ENCODE data around the gene IVNS1ABP. TPM values are rescaled to one million over a fixed set of nuclear protein-coding genes. Genes with fewer than 3 reads are reported as not detected.
"Not testable (repeated sequence)": the region's sequence is repeated elsewhere in the genome, so short reads cannot be mapped to it uniquely, and the experiment has no call there.

IVNS1ABP gene
- 10 to 100 TPM; 19.8 to 51.2 (median 30.5) TPM for total RNA-seq

- intact Hi-C loops (cut with DNase I), result loop anchor here (10.0 kb wide), 2 partner anchors 162 to 358 kb away; partner anchors contain the start of genes SWT1 and TRMT1L
- Histone ChIP-seq H3K36me3 (no peaks in the 10 kb centered on the region), H3K4me1 (peaks cover 13 to 43% (median 39%) of the 10 kb centered on the region in 4 donors), H3K4me3 (peak within 1 kb of the TSS; percentile 83 to 96 (median 92)), H3K27ac (replicated peaks in 1 of 4) (peak within 1 kb of the TSS; percentile 93 to 98 (median 96)), H3K27me3 (no peaks in the 10 kb centered on the region), H3K9me3 (no peaks in the 10 kb centered on the region)
- 2% methylated on average over 67 of the region's 80 CpGs for WGBS
- TF ChIP-seq CTCF (IDR thresholded peaks at IDR 0.05) (peak in 2 of 3 experiments; percentile 6 to 15), EP300 (IDR thresholded peaks at IDR 0.05) (no peak), POLR2AphosphoS5 (IDR thresholded peaks at IDR 0.05) (peak; percentile 91 to 98), POLR2A (IDR thresholded peaks at IDR 0.05; ENCODE audit: low read depth) (peak; percentile 92)
- DNase-seq (ENCODE audit: extremely low spot score), result peak; percentile 99
Observed at GRCh38 chr1:185317034-185317885, at the start of gene IVNS1ABP. Gene IVNS1ABP, minus strand, starts transcription at chr1:185317243. Its CDS starts 7,750 bp downstream, at chr1:185309493.

- H3K9me3 ChIP-seq, result peaks cover 0 to 8% (median 8%) of the 10 kb centered on the region in 4 donors
- no peak for TF ChIP-seq EP300 (IDR thresholded peaks at IDR 0.05)
- no peak for TF ChIP-seq POLR2AphosphoS5 (IDR thresholded peaks at IDR 0.05)
- TF ChIP-seq POLR2A (IDR thresholded peaks at IDR 0.05; ENCODE audit: low read depth), result no peak
- no peak for TF ChIP-seq CTCF (IDR thresholded peaks at IDR 0.05)
- H3K27me3 ChIP-seq, result no peaks in the 10 kb centered on the region
- 75% methylated on average over 3 of the region's 3 CpGs for WGBS
- no peak overlapping the region for H3K4me3 ChIP-seq
- DNase-seq (ENCODE audit: extremely low spot score), result no peak
- H3K4me1 ChIP-seq, result no peaks in the 10 kb centered on the region
- intact Hi-C loops (cut with DNase I), result no loop called here
- no peaks in the 10 kb centered on the region for H3K36me3 ChIP-seq
- H3K27ac ChIP-seq (replicated peaks in 1 of 4), result no peak overlapping the region
Observed at GRCh38 chr1:185365951-185366350, 48.9 kb upstream of the IVNS1ABP start.

GRCh38 chr1:185364528-185364927 is 47.5 kb upstream of the IVNS1ABP start:
- H3K4me1 ChIP-seq; H3K27ac ChIP-seq (replicated peaks in 1 of 4); intact Hi-C loops (cut with DNase I); H3K36me3 ChIP-seq; H3K27me3 ChIP-seq; H3K4me3 ChIP-seq; DNase-seq (ENCODE audit: extremely low spot score): not testable (repeated sequence)
- peaks cover 0 to 11% (median 8%) of the 10 kb centered on the region in 4 donors for H3K9me3 ChIP-seq
- WGBS, result 82% methylated on average over 3 of the region's 3 CpGs

- no peak for TF ChIP-seq EP300 (IDR thresholded peaks at IDR 0.05)
- TF ChIP-seq CTCF (IDR thresholded peaks at IDR 0.05), result no peak
- no peak for TF ChIP-seq POLR2AphosphoS5 (IDR thresholded peaks at IDR 0.05)
- TF ChIP-seq POLR2A (IDR thresholded peaks at IDR 0.05; ENCODE audit: low read depth), result no peak
- Histone ChIP-seq H3K4me3 (no peak overlapping the region), H3K9me3 (peaks cover 0 to 11% (median 8%) of the 10 kb centered on the region in 4 donors), H3K36me3 (no peaks in the 10 kb centered on the region), H3K27me3 (no peaks in the 10 kb centered on the region), H3K4me1 (no peaks in the 10 kb centered on the region), H3K27ac (replicated peaks in 1 of 4) (no peak overlapping the region)
- DNase-seq (ENCODE audit: extremely low spot score), result no peak
- intact Hi-C loops (cut with DNase I), result no loop called here
Observed at GRCh38 chr1:185363205-185363604, 46.2 kb upstream of the IVNS1ABP start.

- no peak overlapping the region for H3K27ac ChIP-seq (replicated peaks in 1 of 4)
- 89% methylated on average over 1 of the region's 1 CpG for WGBS
Observed at GRCh38 chr1:185360714-185361113, 43.7 kb upstream of the IVNS1ABP start.

More at GRCh38 chr1:185360714-185361113, 43.7 kb upstream of the IVNS1ABP start:
- Histone ChIP-seq H3K27me3 (no peaks in the 10 kb centered on the region), H3K36me3 (no peaks in the 10 kb centered on the region), H3K9me3 (peaks cover 0 to 11% (median 8%) of the 10 kb centered on the region in 4 donors), H3K4me3 (no peak overlapping the region), H3K4me1 (no peaks in the 10 kb centered on the region)
- intact Hi-C loops (cut with DNase I), result no loop called here
- TF ChIP-seq POLR2AphosphoS5 (IDR thresholded peaks at IDR 0.05), result no peak
- no peak for TF ChIP-seq EP300 (IDR thresholded peaks at IDR 0.05)
- TF ChIP-seq POLR2A (IDR thresholded peaks at IDR 0.05; ENCODE audit: low read depth), result no peak
- TF ChIP-seq CTCF (IDR thresholded peaks at IDR 0.05), result no peak
- no peak for DNase-seq (ENCODE audit: extremely low spot score)
